Hematopoietic multipotent progenitor cell treated with erythropoietin and hydrocortisone succinate and interleukin-3 and kit ligand, for 8 days (in vitro differentiated cells): Measurements from ENCODE around the gene AOC3.
"Not testable (repeated sequence)": the region's sequence is repeated elsewhere in the genome, so short reads cannot be mapped to it uniquely, and the experiment has no call there.

Experiments
- DNase-seq: peaks from one replicate; pipeline ENCODE4 v3.0.0-alpha.2; 2015

AOC3 gene

GRCh38 chr17:42868338-42868737 is 17.3 kb downstream of the AOC3 start:
- no peak for DNase-seq

- no peak for DNase-seq
Observed at GRCh38 chr17:42871647-42872046, 20.6 kb downstream of the AOC3 start.

GRCh38 chr17:42872251-42872965 is 21.4 kb downstream of the AOC3 start:
- DNase-seq, result no peak

GRCh38 chr17:42873315-42873714 is 22.3 kb downstream of the AOC3 start:
- no peak for DNase-seq

GRCh38 chr17:42873932-42874695 is 23.1 kb downstream of the AOC3 start:
- not testable (repeated sequence) for DNase-seq

GRCh38 chr17:42877037-42877436 is 26.0 kb downstream of the AOC3 start:
- no peak for DNase-seq

- DNase-seq, result no peak
Observed at GRCh38 chr17:42878123-42878880, 27.3 kb downstream of the AOC3 start.

DNA sequence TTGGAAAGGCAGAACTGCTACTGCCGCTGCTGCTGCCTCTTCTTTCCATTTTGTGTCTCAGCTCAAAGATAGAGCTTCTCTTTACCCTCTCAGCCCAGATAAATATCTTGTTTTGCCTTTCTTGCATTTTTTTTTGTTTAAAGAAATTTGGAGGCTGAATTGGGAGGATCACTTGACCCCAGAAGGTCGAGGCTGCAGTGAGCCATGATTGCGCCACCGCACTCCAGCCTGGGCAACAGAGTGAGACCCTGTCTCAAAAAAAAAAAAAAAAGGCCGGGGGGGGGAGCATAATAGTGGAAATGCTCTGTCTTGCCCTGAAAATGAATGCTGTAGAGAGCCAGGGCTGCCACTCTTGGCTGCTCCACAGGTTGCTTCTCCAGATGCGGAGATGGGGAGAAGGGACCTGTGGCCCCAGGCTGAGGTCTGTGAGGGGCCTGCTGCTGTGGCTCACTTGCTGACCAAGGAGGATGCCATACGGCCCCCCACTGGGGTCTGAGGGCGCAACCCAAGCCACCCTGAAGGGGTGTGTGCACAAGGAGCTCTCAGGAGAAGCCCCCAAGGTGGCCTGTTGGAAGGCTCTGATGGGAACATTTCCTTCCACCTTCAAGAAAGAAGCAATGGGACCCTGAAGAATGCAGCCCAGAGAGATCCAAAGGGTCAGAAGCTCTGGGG is 28.1 kb downstream of the AOC3 start:
- DNase-seq, result no peak

DNA sequence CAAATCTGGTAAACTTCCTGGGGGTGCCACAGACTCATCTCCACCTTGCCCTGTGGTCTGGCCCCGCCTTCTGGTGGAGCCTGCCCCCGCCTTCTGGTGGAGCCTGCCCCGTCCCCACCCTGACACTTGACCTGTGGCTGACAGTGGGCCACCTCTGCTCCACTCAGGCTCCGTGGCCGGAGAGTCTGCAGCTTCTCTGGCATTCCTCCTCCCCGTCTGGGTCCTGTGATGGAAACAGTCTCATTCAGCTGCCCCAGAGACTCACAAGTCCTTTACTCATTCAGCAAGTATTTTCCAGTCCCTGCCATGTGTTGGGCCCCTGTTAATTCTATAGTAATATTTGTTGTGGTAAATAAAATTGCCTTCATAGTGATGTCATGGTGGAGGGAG is 28.6 kb downstream of the AOC3 start:
- DNase-seq, result no peak

DNA sequence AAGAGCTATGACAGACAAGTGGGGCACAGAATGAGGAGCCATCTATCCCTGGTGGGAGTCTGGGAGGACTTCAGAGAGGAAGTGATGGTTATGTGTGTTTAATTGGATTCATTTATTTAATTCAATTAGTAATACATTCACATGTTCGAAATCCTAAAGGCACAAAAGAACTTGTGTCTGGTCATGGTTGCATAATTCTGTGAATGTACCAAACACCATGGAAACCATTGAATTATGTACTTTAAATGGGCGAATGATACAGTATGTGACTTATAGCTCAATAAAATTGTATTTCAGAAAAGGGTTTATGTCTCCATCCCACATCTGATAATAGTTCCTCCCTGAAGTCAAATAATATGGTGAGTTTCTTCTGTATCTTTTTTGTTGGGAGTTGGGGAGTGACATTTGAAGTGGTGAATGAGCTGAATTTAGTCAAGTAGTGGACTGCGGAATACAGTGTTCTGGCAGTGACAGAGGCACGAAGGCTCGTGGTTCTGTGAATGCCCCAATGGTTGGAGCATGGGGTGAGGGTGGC is 29.8 kb downstream of the AOC3 start:
- DNase-seq, result no peak

GRCh38 chr17:42881706-42882105 is 30.7 kb downstream of the AOC3 start:
- DNase-seq, result not testable (repeated sequence)

DNA sequence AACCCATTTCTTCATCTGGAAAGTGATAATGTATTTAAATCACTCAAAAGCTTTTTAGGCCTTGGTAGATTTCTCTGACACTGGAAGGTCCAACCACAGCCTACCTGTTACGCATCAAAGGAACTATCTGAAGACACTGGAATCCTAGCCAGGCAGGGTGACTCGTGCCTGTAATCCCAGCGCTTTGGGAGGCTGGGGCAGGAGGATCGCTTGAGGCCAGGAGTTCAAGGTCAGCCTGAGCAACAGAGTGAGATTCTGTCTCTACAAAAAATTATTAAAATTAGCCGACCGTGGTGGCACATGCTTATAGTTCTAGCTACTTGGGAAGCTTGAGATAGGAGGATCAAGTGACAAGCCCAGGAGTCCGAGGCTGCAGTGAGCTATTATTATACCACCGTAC is 31.2 kb downstream of the AOC3 start:
- no peak for DNase-seq

GRCh38 chr17:42883802-42884558 is 33.0 kb downstream of the AOC3 start:
- DNase-seq, result no peak

DNA sequence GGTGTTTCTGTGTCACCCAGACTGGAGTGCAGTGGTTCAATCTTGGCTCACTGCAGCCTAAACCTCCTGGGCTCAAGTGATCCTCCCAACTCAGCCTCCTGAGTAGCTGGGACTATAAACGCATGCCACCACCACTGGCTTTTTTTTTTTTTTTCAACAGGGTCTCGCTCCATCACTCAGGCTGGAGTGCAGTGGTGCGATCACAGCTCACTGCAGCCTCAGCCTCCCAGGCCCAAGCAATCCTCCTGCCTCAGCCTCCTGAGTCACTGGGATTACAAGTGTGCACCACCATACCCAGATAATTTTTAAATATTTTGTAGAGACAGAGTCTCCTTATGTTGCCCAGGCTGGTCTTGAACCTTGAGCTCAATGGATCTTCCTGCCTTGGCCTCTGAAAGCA is 34.8 kb downstream of the AOC3 start:
- DNase-seq, result not testable (repeated sequence)

GRCh38 chr17:42886283-42887176 is 35.5 kb downstream of the AOC3 start:
- DNase-seq, result no peak

DNA sequence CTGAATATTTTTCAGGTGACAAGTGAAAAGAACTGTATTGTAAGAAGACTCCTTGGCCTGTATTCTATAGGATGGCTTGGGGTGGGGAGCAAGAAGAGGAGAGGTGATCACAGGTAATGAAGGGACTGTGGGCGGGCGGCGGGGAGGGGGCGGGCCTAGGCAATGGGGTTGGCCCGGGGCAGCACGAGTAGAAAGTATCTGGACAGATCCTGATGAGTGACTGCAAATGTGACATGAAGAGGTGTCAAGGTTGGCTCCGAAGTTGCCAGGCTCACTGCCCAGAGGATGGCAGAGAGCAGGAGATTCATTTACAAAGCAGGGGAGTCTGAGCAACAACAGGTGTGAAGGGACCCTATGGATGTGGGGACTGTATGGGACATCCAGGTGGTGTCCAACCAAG is 38.8 kb downstream of the AOC3 start:
- no peak for DNase-seq

- no peak for DNase-seq
Observed at GRCh38 chr17:42891539-42892152, 40.6 kb downstream of the AOC3 start.

DNA sequence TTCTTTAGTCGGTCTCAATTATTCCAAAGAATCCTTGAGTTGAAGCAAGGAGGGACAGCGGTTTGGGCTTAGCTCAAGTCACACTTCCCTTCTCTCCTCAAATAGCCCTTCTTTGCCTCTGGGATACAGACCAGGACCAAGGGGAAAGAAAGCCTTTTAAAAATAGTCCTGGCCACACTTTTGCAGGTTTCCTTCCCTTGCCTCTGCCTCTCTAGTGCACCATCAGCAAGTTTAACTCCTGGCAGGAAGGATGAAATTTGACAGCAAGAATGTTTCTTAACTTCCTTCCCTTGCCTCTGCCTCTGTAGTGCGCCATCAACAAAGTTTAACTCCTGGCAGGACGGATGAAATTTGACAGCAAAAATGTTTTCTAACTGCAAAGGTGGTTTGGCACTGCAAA is 42.4 kb downstream of the AOC3 start:
- no peak for DNase-seq

DNA sequence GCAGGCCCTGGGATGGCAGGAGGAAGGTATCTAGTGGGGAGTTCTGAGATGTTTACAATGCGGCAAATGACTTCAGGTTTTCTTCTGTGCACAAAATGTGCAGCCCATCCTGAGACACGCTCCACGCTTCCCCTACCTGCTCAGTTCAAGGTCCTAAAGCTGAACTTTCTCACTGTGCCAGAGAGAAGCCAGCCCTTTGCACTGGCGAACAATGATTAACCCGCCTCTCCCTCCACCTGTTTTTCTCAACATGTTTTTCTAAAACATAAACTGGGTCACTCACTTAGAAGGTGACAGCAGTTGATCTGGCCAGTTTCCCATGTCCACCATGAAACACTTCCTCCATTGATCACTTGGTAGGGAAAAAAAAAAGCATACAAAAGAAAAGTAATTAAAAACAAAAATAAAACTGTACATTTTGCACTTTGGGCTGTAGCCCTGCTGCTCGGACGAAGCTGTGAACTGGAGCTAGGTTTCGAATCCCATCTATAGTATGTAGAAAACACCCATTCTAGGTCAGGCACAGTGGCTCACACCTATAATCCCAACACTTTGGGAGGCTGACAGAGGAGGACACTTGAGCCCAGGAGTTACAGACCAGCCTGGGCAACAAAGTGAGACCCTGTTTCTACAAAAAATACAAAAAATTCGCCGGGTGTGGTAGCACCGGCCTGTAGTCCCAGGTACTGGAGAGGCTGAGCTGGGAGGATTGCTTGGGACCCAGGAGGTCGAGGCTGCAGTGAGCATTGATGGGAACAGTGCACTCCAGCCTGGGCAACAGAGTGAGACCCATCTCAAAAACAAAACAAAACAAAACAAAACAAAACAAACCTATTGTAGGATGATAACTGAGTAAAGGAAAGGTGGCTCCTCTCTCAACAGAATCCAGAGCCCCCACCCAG is 43.5 kb downstream of the AOC3 start:
- no peak for DNase-seq

DNA sequence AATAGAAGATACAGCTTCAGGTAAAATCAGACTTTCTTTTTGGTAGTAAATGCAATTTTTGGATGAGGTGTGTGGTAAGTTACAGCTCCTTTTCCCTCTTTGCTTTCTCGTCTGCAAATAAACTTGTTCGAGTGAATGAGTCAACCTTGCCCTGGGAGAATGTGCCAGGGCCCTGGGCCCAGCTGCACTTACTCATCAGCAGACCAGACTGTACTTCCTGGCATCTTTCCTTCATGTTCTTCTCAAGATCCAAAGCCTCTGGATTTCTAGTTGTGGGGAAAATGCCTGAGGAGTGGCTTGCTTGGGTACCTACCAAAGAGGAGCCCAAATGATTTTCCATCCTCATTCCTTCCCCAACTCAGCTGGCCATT is 44.2 kb downstream of the AOC3 start:
- no peak for DNase-seq
